IMR-90 (cell line): ENCODE data around the gene IL22RA1. TPM values are rescaled to one million over a fixed set of nuclear protein-coding genes. Genes with fewer than 3 reads are reported as not detected.

ENCODE experiments used
- ATAC-seq: fragments of 200-7000 bp; cut with Tn5 transposase; 2 replicates; pipeline ENCODE4 v1.9.1; 2020; ENCODE audit warnings: low read depth, mild to moderate bottlenecking, moderate library complexity
- BruUV-seq: library from RNA; stranded (reverse); fragments of 400-500 nt; replicated peaks from 2 replicates; lab custom pipeline; 2021; lab: Mats Ljungman, UMichigan
- CTCF ChIA-PET: fragments of 300-600 bp; formaldehyde crosslinking; extraction: SDS; loops from one replicate; lab custom pipeline; 2021; ENCODE audit warnings: antibody characterized with exemption; lab: Yijun Ruan, JAX
- POLR2A ChIA-PET: fragments of 300-600 bp; sonication (Branson Sonifier 250); formaldehyde crosslinking; loops from one replicate; lab custom pipeline; 2022; ENCODE audit warnings: antibody characterized with exemption; ENCODE audit not compliant: unreplicated experiment; lab: Charles Lee
- DNase-seq: peaks from one replicate; pipeline ENCODE4 v3.0.0; 2013
- H2AFZ ChIP-seq: replicated peaks from 2 replicates; pipeline ENCODE3; 2013; ENCODE audit warnings: low read length, mild to moderate bottlenecking; ENCODE audit not compliant: poor library complexity
- H2AK5ac ChIP-seq: 2 replicates; pipeline ENCODE4 v1.6.1; 2013; ENCODE audit warnings: low read depth, low read length, inconsistent platforms
- H2AK9ac ChIP-seq: replicated peaks from 2 replicates; pipeline ENCODE3; 2013; ENCODE audit warnings: mild to moderate bottlenecking, low read depth, low read length, moderate library complexity; ENCODE audit not compliant: poor library complexity
- H2BK120ac ChIP-seq: 2 replicates; pipeline ENCODE4 v1.6.1; 2013; ENCODE audit warnings: low read depth, low read length, inconsistent platforms
- H2BK15ac ChIP-seq: 3 replicates; pipeline ENCODE4 v1.6.1; 2013; ENCODE audit warnings: low read depth, low read length, inconsistent platforms
- H2BK20ac ChIP-seq: 2 replicates; pipeline ENCODE4 v1.6.1; 2013; ENCODE audit warnings: low read depth, mild to moderate bottlenecking, inconsistent platforms, low read length, moderate library complexity
- H2BK5ac ChIP-seq: 2 replicates; pipeline ENCODE4 v1.6.1; 2013; ENCODE audit warnings: mild to moderate bottlenecking, low read depth, low read length, inconsistent platforms; ENCODE audit not compliant: poor library complexity, severe bottlenecking
- H3K14ac ChIP-seq: replicated peaks from 2 replicates; pipeline ENCODE4 v1.6.1; 2013; ENCODE audit warnings: low read depth, low read length, inconsistent platforms
- H3K18ac ChIP-seq: 2 replicates; pipeline ENCODE4 v1.6.1; 2013; ENCODE audit warnings: low read depth, low read length, control low read depth
- H3K23ac ChIP-seq: 2 replicates; pipeline ENCODE4 v1.6.1; 2013; ENCODE audit warnings: low read depth, low read length, inconsistent platforms
- H3K27ac ChIP-seq: 2 replicates; pipeline ENCODE4 v1.5.1; 2013; ENCODE audit warnings: mild to moderate bottlenecking, control low read depth, low read length; ENCODE audit not compliant: insufficient read depth
- H3K27me3 ChIP-seq: 2 replicates; pipeline ENCODE4 v1.6.1; 2013; ENCODE audit warnings: low read length; ENCODE audit not compliant: control insufficient read depth, insufficient read depth
- H3K36me3 ChIP-seq: 2 replicates; pipeline ENCODE4 v1.6.1; 2013; ENCODE audit warnings: low read length, mixed read lengths; ENCODE audit not compliant: control insufficient read depth, insufficient read depth
- H3K4ac ChIP-seq: 2 replicates; pipeline ENCODE4 v1.6.1; 2013; ENCODE audit warnings: low read depth, low read length, inconsistent platforms
- H3K4me1 ChIP-seq: 2 replicates; pipeline ENCODE4 v1.6.1; 2013; ENCODE audit warnings: low read length, mixed read lengths; ENCODE audit not compliant: control insufficient read depth, insufficient read depth
- H3K4me2 ChIP-seq: 2 replicates; pipeline ENCODE4 v1.6.1; 2013; ENCODE audit warnings: low read depth, mild to moderate bottlenecking, control low read depth, low read length, moderate library complexity
- H3K4me3 ChIP-seq: 2 replicates; pipeline ENCODE4 v1.5.1; 2013; ENCODE audit warnings: low read depth, mild to moderate bottlenecking, control low read depth, low read length, moderate library complexity; ENCODE audit not compliant: insufficient read depth
- H3K56ac ChIP-seq: 2 replicates; pipeline ENCODE4 v1.6.1; 2013; ENCODE audit warnings: low read length, inconsistent platforms; ENCODE audit not compliant: insufficient read depth; ENCODE audit errors: extremely low read depth
- H3K79me1 ChIP-seq, 2 experiments: 2 replicates each; pipeline ENCODE4 v1.6.1; 2013; ENCODE audit warnings: low read length in 2 of 2, inconsistent platforms in 1 of 2, low read depth in 1 of 2
- H3K9ac ChIP-seq: 2 replicates; pipeline ENCODE4 v1.6.1; 2013; ENCODE audit warnings: low read depth, low read length, control low read depth
- H3K9me1 ChIP-seq: 2 replicates; pipeline ENCODE4 v1.6.1; 2013; ENCODE audit warnings: low read length, inconsistent platforms; ENCODE audit not compliant: insufficient read depth
- H3K9me3 ChIP-seq: 2 replicates; pipeline ENCODE4 v1.6.1; 2013; ENCODE audit warnings: low read length; ENCODE audit not compliant: control insufficient read depth, insufficient read depth
- H4K20me1 ChIP-seq: 2 replicates; pipeline ENCODE4 v1.6.1; 2013; ENCODE audit warnings: low read length, inconsistent platforms; ENCODE audit not compliant: insufficient read depth
- H4K5ac ChIP-seq: 2 replicates; pipeline ENCODE4 v1.6.1; 2013; ENCODE audit warnings: mild to moderate bottlenecking, low read depth, low read length, control low read depth
- H4K8ac ChIP-seq, 2 experiments: 2 replicates each; pipeline ENCODE4 v1.6.1; 2013; ENCODE audit warnings: low read depth in 2 of 2, low read length in 2 of 2, control low read depth in 1 of 2, inconsistent platforms in 1 of 2
- H4K91ac ChIP-seq: 2 replicates; pipeline ENCODE4 v1.6.1; 2013; ENCODE audit warnings: low read depth, low read length, inconsistent platforms; ENCODE audit not compliant: insufficient read depth
- BHLHE40 ChIP-seq: fragments of 150-350 bp; IDR thresholded peaks from 2 replicates; pipeline ENCODE4 v1.6.1; 2016; ENCODE audit warnings: mild to moderate bottlenecking, low read depth, low read length
- CEBPB ChIP-seq: IDR thresholded peaks from 2 replicates; pipeline ENCODE4 v1.6.1; 2012; ENCODE audit warnings: low read depth, low read length, improper control_type of control experiment
- CHD1 ChIP-seq: IDR thresholded peaks from 2 replicates; pipeline ENCODE4 v1.6.1; 2012; ENCODE audit warnings: low read depth, low read length, improper control_type of control experiment
- ELK1 ChIP-seq: fragments of 150-350 bp; IDR thresholded peaks from 2 replicates; pipeline ENCODE4 v1.6.1; 2016; ENCODE audit warnings: low read depth, mild to moderate bottlenecking, low read length, moderate library complexity, borderline replicate concordance
- FOS ChIP-seq: fragments of 150-350 bp; IDR thresholded peaks from 2 replicates; pipeline ENCODE4 v1.6.1; 2016; ENCODE audit warnings: low read depth, low read length
- MAFK ChIP-seq: IDR thresholded peaks from 2 replicates; pipeline ENCODE4 v1.6.1; 2012; ENCODE audit warnings: low read depth, low read length, improper control_type of control experiment
- MAZ ChIP-seq: IDR thresholded peaks from 2 replicates; pipeline ENCODE4 v1.6.1; 2012; ENCODE audit warnings: low read depth, mild to moderate bottlenecking, low read length, improper control_type of control experiment, moderate library complexity, borderline replicate concordance
- MXI1 ChIP-seq: IDR thresholded peaks from 2 replicates; pipeline ENCODE4 v1.6.1; 2012; ENCODE audit warnings: low read depth, mild to moderate bottlenecking, low read length, moderate library complexity, borderline replicate concordance
- NFE2L2 ChIP-seq: fragments of 150-350 bp; IDR thresholded peaks from 2 replicates; pipeline ENCODE4 v1.6.1; 2016; ENCODE audit warnings: low read depth, mild to moderate bottlenecking, low read length
- POLR2A ChIP-seq: IDR thresholded peaks from 2 replicates; pipeline ENCODE4 v1.6.1; 2012; ENCODE audit warnings: mild to moderate bottlenecking, low read depth, low read length
- RAD21 ChIP-seq: IDR thresholded peaks from 2 replicates; pipeline ENCODE4 v1.6.1; 2012; ENCODE audit warnings: low read length, improper control_type of control experiment
- RCOR1 ChIP-seq: IDR thresholded peaks from 2 replicates; pipeline ENCODE4 v1.6.1; 2012; ENCODE audit warnings: mild to moderate bottlenecking, low read length, improper control_type of control experiment; ENCODE audit not compliant: insufficient replicate concordance
- RFX5 ChIP-seq: IDR thresholded peaks from 2 replicates; pipeline ENCODE4 v1.8.0; 2012; ENCODE audit warnings: low read depth, mild to moderate bottlenecking, low read length, moderate library complexity
- SMC3 ChIP-seq: fragments of 150-350 bp; IDR thresholded peaks from 2 replicates; pipeline ENCODE4 v1.6.1; 2016; ENCODE audit warnings: low read depth, mild to moderate bottlenecking, antibody characterized with exemption, low read length, moderate library complexity
- USF2 ChIP-seq: fragments of 150-350 bp; IDR thresholded peaks from 2 replicates; pipeline ENCODE4 v1.6.1; 2017; ENCODE audit warnings: mild to moderate bottlenecking, antibody characterized with exemption, low read length, low read depth
- WGBS, 2 experiments: methylation state at CpG; one replicate each; pipeline versions ENCODE4 v1.1.5 to v1.1.7; 2013; ENCODE audit warnings: missing lambda C conversion rate in 2 of 2; ENCODE audit not compliant: insufficient read length in 1 of 2; ENCODE audit errors: extremely low coverage in 2 of 2; 5-methylcytosine and 5-hydroxymethylcytosine counted together
- dilution Hi-C: fragments of 300-500 bp; cut with HindIII; formaldehyde crosslinking; loops from one replicate; pipeline ENCODE4 v1.14.3; 2018; ENCODE audit warnings: low sequenced_read_pairs; ENCODE audit not compliant: unreplicated experiment
- in situ Hi-C: fragments of 300-500 bp; cut with MboI; formaldehyde crosslinking; loops from 3 replicates; pipeline ENCODE4 v1.14.3; 2019; ENCODE audit warnings: low sequenced_read_pairs, inconsistent platforms, mixed read lengths
- intact Hi-C: fragments of 100-400 bp; cut with micrococcal nuclease; formaldehyde crosslinking; loops from 2 replicates; pipeline ENCODE4 v1.10.0; 2022
- polyA plus RNA-seq, 3 experiments: library from polyadenylated mRNA; depleted of rRNA; stranded (reverse); fragments of >200 nt; gene quantifications; 2 replicates each; pipeline ENCODE4 v1.2.3, GENCODE V29; 2012; ENCODE audit warnings: low replicate concordance in 1 of 3
- total RNA-seq: library from RNA; depleted of rRNA; stranded (reverse); fragments of >200 nt; gene quantifications from 2 replicates; pipeline ENCODE4 v1.2.3, GENCODE V29; 2012
- TF ChIP-seq, protein P1 (sequence below): conservative IDR thresholded peaks from 2 replicates; pipeline ENCODE4 v1.5.1; 2012; ENCODE audit warnings: mild to moderate bottlenecking, low read depth, low read length, improper control_type of control experiment

The IL22RA1 gene
- total and polyA plus RNA-seq, 2 of the 4 experiments (the other 2 are of a cell fraction), result not detected

- Histone ChIP-seq H3K9me1 (no peaks in the 10 kb centered on the region; the same call in 1 of the 2 replicates), H3K9ac (no peak overlapping the region), H4K8ac (no peak overlapping the region), H3K36me3 (no peaks in the 10 kb centered on the region), H2BK120ac (no peak overlapping the region), H3K4me1 (peaks cover 2% of the 10 kb centered on the region; the same call in 1 of the 2 replicates), H4K5ac (no peak overlapping the region), H2AFZ (no peak overlapping the region), H4K20me1 (no peaks in the 10 kb centered on the region), H3K14ac (no peak overlapping the region), H2BK20ac (no peak overlapping the region), H3K4me2 (no peak overlapping the region), H4K91ac (no peak overlapping the region), H2BK5ac (no peak overlapping the region), H3K23ac (no peak overlapping the region), H3K9me3 (no peaks in the 10 kb centered on the region; the same call in 1 of the 2 replicates), H2AK5ac (no peak overlapping the region), H3K27me3 (peaks cover 49% of the 10 kb centered on the region), H2AK9ac (no peak overlapping the region), H3K18ac (no peak overlapping the region), H3K4ac (no peak overlapping the region), H3K27ac (no peak overlapping the region), H3K79me1 (no peaks in the 10 kb centered on the region), H2BK15ac (no peak overlapping the region), H3K56ac (no peak overlapping the region), H3K4me3 (no peak overlapping the region)
- in situ Hi-C loops, result no loop called here
- ATAC-seq (no peak), DNase-seq (no peak)
- dilution Hi-C loops, result no loop called here
- no TSS peak for BruUV-seq
- TF ChIP-seq USF2 (no peak), ELK1 (no peak), RFX5 (no peak), MAZ (no peak), NFE2L2 (no peak), CEBPB (no peak), SMC3 (no peak), CHD1 (no peak), RCOR1 (no peak), MXI1 (no peak), POLR2A (no peak), RAD21 (no peak), BHLHE40 (no peak), MAFK (no peak), FOS (no peak)
- TF ChIP-seq, protein P1, sequence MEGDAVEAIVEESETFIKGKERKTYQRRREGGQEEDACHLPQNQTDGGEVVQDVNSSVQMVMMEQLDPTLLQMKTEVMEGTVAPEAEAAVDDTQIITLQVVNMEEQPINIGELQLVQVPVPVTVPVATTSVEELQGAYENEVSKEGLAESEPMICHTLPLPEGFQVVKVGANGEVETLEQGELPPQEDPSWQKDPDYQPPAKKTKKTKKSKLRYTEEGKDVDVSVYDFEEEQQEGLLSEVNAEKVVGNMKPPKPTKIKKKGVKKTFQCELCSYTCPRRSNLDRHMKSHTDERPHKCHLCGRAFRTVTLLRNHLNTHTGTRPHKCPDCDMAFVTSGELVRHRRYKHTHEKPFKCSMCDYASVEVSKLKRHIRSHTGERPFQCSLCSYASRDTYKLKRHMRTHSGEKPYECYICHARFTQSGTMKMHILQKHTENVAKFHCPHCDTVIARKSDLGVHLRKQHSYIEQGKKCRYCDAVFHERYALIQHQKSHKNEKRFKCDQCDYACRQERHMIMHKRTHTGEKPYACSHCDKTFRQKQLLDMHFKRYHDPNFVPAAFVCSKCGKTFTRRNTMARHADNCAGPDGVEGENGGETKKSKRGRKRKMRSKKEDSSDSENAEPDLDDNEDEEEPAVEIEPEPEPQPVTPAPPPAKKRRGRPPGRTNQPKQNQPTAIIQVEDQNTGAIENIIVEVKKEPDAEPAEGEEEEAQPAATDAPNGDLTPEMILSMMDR, result no peak
- no CpG with 5 or more reads among the region's 4 CpGs for WGBS, 2 experiments
- intact Hi-C loops, result no loop called here
- ChIA-PET POLR2A (no interaction called here), CTCF (interaction anchor here (1.8 kb wide), 1 partner anchor 13 kb away, joined by 4 read pairs; no protein-coding TSS in a partner anchor)
Observed at GRCh38 chr1:24185076-24185475, 42.1 kb upstream of the IL22RA1 start.
